Choroid plexus epithelial cell (primary cell): ENCODE measurements around the gene COMMD7.
A peak's percentile ranks its signal among the peaks of the same experiment; 100 is the strongest.

ENCODE experiments used
- DNase-seq: peaks from one replicate; pipeline ENCODE4 v3.0.0-alpha.2; 2010; ENCODE audit warnings: low read depth
- H3K4me3 ChIP-seq: 2 replicates; pipeline ENCODE4 v1.5.1; 2011; ENCODE audit warnings: low read depth, mild to moderate bottlenecking, control low read depth, low read length, moderate library complexity
- CTCF ChIP-seq: conservative IDR thresholded peaks from 2 replicates; pipeline ENCODE4 v1.5.1; 2011; ENCODE audit warnings: low read depth, mild to moderate bottlenecking, control low read depth, inconsistent platforms, low read length, moderate library complexity

The COMMD7 gene

GRCh38 chr20:32687180-32687532, 56.1 kb downstream of the COMMD7 start:
- TF ChIP-seq CTCF, result no peak

GRCh38 chr20:32686530-32687179, 56.6 kb downstream of the COMMD7 start:
- no peak overlapping the region for H3K4me3 ChIP-seq
- no peak for DNase-seq
- no peak for TF ChIP-seq CTCF

More at GRCh38 chr20:32687180-32687532, 56.1 kb downstream of the COMMD7 start:
- no peak overlapping the region for H3K4me3 ChIP-seq
- no peak for DNase-seq

GRCh38 chr20:32685541-32686529, 57.4 kb downstream of the COMMD7 start:
- H3K4me3 ChIP-seq, result no peak overlapping the region
- DNase-seq, result peak; percentile 90
- no peak for TF ChIP-seq CTCF

- DNase-seq, result no peak
- no peak for TF ChIP-seq CTCF
- no peak overlapping the region for H3K4me3 ChIP-seq
Measured at GRCh38 chr20:32682508-32682987, 60.7 kb downstream of the COMMD7 start.

GRCh38 chr20:32681175-32682084, 61.8 kb downstream of the COMMD7 start:
- peak; percentile 13 for DNase-seq
- no peak for TF ChIP-seq CTCF
- H3K4me3 ChIP-seq, result no peak overlapping the region

GRCh38 chr20:32680544-32681174, 62.6 kb downstream of the COMMD7 start:
- DNase-seq, result no peak
- no peak overlapping the region for H3K4me3 ChIP-seq
- no peak for TF ChIP-seq CTCF
